Measurements from ENCODE around the gene NOXA1.
"Not testable (repeated sequence)": the region's sequence is repeated elsewhere in the genome, so short reads cannot be mapped to it uniquely, and the experiment has no call there.

NOXA1 gene

GRCh38 chr9:137466389-137467085, 43.3 kb downstream of the NOXA1 start:
- not testable (repeated sequence) for DNase-seq

- DNase-seq = no peak
Measured at GRCh38 chr9:137467161-137467581, 44.0 kb downstream of the NOXA1 start.

DNA sequence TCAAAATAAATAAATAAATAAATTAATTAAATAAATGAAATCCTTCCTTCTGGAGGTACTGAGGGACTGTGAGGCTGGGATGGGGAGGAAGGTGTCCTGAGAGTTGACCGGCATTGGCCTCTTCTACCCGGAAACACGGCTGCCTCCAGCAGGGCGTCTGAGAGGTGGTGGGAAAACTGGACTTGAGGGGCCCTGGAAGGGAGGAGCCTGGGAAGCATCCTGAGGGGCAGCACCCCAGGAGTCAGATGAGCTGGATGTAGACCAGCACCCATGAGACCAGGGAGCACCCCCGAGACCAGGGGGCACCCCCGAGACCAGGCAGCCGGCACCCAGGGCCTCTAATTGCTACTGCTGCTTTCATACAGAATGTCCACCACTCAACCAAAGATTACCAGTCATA, 44.7 kb downstream of the NOXA1 start:
- DNase-seq = no peak

DNA sequence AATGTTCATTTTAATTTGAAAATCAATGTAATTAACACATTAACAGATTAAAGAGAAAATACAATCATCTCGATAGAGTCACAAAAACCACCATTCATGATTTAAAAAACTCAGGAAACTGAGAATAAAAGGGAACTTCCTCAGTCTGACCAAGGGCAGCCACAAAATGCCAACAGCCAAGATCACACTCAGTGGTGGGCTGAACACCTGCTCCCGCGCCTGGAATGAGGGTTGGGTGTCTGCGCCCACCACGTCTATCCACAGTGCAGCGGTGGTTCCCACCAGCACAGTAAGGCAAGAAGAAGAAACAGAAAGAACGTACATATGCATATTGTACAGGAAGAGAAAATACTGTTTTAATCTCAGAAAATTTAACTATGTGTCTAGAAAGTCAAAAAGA, 47.6 kb downstream of the NOXA1 start:
- DNase-seq = no peak

DNA sequence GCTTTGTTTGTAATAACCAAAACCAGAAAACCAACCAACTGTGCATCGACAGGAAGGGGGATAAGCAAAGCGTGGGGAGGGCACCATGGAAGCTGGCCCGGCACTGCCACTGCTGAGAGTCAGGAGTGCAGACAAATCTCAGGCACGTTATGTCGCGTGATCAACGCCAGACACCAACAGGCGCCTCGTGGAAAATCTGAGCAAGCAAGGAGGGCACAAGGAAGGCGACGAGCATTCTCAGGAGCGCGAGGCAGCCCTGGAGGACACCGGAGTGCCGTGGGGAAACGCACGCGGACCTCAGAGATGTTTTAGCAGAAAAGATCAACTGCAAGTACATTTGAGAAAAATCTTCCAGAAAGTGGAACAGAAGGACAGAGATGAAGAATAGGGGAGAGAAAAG, 51.1 kb downstream of the NOXA1 start:
- DNase-seq = no peak

DNA sequence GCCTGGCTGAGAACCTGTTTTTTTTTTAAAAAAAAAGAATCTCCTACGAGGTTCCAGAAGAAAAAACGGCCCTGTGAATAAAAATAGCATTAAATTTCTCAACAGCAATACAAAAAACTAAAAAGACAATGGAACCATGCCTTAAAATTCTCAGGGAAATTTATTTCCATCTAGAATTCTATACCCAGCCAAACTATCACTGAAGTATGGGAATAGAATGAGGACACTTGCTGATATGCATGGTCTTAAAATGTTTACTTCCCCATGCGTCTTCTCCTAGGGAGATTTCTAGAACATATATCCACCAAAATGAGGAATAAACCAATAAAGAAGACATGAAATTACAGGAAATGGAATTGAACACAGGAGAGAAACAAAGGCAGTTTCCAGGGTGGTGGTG, 52.5 kb downstream of the NOXA1 start:
- no peak for DNase-seq

GRCh38 chr9:137476856-137477255, 53.7 kb downstream of the NOXA1 start:
- no peak for DNase-seq

DNA sequence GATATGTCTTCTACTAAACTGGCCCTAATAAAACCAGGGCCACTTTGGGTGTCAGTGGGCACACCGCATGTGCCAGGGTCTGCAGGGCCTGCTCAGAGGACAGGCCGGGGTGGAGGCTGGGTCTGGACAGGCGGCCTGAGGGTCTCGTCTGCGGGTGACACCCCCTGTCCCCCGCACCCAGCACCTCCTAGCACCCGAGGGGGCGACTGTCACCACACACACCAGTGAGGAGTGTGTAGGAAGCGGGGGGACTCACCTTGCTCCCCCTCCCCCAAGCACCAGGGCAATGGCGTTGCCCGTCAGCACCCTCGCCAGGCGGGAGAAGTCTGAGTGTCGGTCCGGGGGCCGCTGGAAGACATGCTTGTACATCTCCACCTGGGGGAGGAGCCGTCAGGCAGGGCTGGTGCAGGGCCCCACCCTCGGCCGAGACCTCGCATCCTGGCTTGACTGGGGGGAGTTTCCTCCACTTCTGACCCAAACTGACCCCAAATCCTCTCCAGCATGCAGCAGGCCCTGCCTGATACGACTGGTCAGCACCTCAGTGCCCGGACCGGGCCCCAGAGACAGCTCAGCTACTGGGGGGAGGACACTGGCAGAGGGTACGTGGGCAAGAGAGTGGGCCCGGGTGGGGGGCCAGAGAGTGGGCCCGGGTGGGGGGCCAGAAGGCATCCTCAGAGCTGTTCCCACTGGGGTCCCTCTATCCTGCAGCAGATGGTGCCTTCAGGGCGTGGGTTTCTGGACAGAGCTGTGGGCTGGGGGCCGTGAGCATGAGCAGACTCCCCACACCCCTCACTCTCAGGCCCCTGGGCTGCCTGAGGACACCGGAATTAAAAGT, 54.8 kb downstream of the NOXA1 start:
- DNase-seq = no peak

DNA sequence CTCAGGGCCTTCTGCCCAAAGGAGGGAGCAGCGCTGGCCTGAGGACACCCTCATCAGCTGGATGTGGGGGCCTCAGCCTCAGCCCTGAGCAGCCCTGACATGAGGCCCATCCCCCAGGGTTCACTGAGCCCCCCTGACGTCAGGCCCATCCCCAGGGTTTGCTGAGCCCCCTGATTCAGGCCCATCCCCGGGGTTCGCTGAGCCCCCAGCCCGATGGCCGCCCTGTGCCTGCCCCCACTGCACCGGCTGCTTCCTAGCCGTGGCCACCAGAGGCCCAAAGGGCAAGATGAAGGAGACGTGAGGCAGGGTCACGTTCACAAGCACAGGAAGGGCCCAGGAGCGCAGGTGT, 55.4 kb downstream of the NOXA1 start:
- DNase-seq = no peak

DNA sequence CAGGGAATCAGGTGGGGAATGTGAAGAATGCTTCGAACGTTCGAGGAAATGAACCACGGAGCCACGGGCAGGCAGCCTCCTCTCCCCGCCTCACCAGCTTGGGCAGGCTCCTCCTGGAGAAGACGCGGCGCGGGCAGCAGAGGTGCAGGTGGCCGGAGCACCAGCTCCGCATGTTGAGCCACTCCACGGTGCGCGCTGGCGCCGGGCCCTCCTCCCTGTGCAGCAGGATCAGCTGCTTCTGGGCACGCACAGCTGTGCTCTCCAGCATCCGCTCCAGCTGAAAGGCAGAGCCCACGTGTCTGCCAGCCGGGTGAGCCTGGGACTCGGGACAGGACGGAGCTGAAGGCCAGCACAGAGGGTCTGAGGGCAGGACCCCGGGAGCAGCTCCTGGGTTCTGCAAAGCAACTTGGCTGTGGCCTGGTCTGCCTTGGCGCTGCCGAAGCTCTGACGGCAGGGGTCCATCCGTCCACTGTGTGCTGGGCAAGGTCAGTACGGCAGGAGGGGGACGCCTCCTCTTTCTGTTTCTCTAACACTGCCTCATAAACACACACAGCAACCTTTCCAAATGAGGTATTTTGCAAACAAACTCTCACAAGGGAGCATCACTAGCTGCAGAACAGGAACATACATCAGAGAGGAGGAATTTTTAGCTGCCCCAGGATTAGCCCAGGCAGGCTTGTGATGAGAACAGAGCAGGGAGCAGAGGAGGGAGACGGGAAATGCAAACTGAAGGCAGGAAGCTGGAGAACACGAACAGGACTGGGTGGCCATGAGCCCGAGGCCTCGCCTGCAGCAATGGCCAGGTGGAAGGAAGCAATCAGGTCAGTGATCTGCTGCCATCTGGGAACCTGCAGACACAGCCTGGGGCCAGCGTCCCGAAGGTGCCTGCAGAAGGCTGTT, 56.0 kb downstream of the NOXA1 start:
- peak; percentile 27 for DNase-seq

- DNase-seq = no peak
Measured at GRCh38 chr9:137479892-137480685, 56.9 kb downstream of the NOXA1 start.

DNA sequence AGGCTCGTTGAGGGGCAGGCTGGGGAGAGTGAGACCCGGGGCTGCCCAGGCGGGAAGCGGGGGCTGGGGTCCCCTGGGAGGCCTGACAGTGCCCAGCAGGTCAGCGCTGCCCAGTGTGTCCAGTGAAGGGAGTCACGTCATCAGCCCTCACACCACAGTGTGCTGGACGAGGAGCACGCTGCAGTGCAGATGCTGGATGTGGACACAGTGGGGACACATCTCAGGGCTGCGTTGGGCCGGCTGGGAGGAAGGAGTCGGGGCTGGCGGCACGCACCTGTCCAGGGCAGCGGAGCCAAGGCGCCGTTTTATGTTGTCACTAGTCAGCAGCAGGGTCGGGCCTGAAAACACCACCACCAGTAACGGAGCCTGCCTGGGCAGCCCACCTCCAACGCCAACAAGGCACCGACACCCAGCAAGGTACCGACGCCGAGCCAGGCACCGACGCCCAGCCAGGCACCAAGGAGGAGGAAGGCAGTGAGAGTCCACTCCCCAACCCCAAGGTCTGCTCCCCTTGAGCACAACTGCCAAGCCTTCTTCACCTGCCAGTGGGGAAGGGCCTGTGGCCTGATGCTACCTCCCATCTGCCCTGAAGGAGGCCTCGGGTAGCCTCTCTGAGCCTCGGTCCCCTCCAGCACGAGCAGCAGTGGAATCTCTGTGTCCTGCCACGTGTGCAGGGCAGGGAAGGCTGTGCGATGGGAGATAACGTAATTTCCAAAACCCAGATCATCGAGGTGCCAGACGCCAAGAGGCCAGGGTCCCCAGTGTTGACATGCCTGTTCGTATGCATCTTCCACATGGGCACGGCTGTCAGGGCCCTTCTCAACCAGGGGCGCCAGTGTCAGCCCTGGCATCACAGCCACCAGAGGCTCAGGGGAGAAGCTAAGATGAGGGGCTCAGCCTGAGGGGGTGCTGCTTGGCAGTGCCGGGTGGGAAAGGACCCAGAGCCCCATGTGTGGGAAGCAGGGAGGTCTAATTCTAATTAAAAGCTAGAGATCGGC, 57.8 kb downstream of the NOXA1 start:
- DNase-seq = no peak

GRCh38 chr9:137482094-137482781, 59.0 kb downstream of the NOXA1 start:
- DNase-seq = peak; percentile 18
